ENCODE measurements around the gene SGMS2.
"Not testable (repeated sequence)": the region's sequence is repeated elsewhere in the genome, so short reads cannot be mapped to it uniquely, and the experiment has no call there.

The SGMS2 gene

DNA sequence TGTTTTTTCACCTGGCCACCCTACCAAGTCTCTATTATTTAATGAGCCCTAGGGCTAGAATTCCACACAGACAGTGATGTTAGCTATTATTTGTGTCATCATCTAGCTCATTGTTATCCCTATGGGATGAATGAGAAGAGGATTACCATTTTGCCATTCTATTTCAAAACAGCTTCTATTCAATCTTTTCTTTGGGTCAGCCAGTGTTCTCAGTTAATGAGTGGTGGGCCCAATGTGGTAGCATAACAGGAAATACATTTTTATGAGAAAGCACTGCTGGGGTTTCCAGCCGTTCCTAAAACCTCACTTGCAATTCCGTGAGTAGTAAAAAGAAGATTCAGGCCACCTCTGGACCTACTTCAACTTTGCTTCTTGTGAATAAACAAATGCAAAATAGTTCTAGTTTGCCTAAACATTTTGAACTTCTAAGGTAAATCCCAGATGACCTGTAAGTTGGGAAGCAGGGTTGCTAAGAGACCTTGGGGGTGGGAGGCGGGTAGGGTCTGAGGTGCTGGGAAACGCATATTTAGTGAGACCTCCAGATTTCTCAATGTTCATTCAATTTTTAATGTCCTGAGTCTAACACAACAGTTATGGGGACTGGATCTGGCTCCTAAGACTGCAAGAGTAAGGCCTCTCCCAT, 81.8 kb downstream of the SGMS2 start:
- DNase-seq (ENCODE audit: low spot score) (no peak), FAIRE-seq (no peak)

DNA sequence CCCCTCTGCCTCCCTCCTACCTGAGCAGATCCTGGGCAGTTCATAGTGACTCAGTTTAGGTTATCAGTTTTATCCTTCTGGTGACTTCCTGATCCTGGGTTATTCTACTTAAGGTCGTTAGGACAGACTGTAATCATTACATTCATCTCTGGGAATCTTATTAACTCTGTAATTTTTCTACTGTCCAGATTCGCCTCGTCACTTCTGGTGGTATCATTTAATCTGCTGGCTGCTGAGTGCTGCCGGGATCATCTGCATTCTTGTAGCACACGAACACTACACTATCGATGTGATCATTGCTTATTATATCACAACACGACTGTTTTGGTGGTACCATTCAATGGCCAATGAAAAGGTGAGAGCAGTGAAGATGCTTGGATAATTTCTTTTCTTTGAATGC, 83.6 kb downstream of the SGMS2 start:
- DNase-seq (ENCODE audit: low spot score) (no peak), FAIRE-seq (no peak)

DNA sequence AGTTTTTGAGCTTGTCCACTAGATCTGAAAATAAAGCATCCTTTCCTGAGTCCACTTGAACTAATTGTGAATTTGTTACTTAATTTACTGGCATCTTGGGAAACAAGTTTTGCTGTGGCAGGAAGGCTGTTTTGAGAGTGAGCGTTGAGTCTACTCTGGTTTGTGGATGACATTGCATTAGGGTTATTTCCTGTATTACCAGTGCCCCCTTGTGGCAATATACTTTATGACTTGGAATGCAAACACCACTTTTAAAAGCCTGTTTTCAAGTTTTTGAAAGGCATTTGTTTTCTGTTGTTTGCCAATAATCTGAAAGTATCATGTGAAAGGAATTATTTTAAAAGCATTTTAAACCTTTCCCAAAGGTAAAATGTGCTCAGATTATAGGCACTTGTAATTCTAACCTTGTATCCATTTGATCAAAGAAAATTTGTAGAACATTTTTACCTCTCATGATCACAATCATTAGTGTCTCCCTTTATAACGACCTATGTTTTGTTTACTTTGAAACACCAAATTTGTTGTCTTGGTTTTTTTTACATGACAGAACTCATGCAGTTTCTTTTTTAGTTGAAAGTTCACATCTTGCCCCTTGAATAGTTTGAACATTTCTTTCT, 88.7 kb downstream of the SGMS2 start:
- FAIRE-seq (peak; percentile 78), DNase-seq (ENCODE audit: low spot score) (peak; percentile 38)

DNA sequence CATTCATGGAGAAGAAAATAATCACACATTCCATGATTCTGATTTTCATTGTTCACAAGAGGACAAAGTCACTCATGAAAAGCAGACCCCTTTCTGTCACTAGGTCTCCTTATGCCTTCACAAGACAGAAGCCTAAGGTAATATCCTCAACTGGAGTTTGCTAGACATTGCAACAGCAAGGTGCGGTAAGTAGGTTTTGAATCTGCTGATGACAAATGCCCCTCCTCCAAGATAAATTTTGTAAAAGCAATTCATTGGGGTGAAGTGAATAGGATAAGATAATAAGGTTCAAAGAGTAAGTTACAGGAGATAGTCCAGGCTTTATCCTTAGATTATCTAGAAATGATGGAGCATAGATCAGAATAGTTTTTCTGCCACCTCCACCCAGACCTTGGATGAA, 90.5 kb downstream of the SGMS2 start:
- FAIRE-seq (no peak), DNase-seq (ENCODE audit: low spot score) (no peak)

DNA sequence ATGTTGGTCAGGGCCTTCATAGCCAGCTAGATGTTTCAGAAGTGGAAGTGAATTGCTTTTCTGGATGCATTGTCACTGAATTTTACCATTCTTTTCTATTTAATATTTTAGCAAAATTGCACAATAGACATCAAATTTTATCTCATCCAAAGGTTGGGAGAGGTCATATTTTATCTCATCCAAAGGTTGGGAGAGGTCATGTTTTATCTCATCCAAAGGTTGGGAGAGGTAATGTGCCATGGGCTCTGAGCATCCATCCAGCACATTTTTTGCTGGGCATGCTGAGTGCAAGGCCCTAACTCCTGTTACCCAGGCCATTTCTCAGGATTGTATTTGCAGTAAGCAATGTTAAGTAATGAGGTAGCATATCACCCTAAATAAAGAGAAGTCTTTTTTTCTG, 91.9 kb downstream of the SGMS2 start:
- FAIRE-seq, result no peak
- no peak for DNase-seq (ENCODE audit: low spot score)

DNA sequence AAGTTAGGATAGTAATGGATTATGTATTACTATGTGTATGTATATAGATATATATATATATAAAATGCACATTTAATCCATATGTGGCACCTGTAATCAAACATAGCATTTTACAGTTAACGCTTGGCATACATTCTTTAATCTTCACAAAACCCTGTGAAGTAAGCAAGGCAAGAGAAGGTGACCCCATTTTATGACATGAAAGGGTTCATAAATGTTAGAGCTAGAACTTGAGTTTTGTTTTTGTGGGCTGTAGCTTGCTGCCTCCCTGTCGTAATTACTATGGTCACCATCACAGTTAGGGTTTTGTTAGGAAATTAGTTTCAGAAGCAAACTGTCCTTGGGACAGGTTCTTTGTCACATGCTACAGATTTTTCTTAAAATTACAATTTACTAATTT, 92.8 kb downstream of the SGMS2 start:
- FAIRE-seq (no peak), DNase-seq (ENCODE audit: low spot score) (no peak)

DNA sequence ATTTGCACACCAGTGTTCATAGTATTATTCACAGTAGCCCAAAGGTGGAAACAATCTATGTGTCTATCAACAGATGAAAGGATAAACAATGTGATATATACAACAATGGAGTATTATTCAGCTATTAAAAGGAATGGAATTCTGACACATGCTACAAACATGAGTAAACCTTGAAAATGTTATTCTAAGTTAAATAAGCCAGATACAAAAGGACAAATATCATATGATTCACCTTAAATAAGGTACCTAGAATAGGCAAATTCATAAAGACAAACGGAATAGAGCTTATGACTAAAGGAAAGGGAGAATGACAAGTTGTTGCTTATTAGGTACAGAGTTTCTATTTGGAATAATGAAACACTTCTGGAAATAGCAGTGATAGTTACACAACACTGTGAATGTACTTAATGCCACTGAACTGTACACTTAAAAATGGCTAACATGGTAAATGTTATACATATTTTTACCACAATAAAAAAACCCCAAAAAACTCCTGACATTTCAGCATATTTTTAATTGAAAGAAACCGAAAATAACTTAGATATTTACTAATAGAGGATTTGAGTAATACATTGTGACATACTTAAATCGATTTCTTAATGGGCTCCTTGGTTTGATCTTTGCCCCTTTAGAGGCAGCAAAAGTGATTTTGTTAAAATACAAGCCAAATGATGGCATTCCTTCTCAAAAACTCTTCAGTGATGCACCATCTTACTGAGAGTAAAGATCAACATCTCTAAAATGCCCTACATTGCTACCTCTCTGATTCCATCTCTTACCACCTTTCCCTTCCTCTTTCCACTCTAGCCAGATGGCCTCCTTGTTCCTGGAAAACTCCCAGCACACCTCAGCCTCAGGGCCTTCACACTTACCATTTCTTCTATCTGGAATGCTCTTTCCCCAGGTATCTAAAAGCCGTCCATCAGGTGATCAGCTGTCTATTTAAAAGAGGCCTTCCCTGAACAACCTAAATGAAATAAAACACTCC, 98.0 kb downstream of the SGMS2 start:
- FAIRE-seq (no peak), DNase-seq (ENCODE audit: low spot score) (no peak)

DNA sequence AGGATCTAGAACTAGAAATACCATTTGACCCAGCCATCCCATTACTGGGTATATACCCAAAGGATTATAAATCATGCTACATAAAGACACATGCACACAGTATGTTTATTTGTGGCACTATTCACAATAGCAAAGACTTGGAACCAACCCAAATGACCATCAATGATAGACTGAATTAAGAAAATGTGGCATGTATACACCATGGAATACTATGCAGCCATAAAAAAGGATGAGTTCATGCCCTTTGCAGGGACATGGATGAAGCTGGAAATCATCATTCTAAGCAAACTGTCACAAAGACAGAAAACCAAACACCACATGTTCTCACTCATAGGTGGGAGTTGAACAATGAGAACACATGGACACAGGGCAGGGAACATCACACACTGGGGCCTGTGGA, 101.0 kb downstream of the SGMS2 start:
- not testable (repeated sequence) for FAIRE-seq; DNase-seq (ENCODE audit: low spot score)

DNA sequence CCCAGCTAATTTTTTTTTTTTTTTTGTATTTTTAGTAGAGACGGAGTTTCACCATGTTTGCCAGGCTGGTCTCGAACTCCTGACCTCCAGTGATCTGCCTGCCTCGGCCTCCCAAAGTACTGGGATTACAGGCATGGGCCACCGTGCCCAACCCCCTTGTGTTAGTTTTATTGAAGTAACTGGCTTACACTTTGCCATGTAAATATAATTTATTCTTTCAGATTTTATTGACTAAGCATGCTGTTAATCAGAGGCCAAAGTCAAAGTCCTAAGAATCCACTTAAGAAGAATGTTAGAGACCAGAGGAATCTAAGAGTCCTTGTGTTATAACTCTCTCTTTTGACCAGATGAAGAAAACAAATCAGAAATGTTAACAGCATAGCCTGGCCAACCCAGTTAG, 102.1 kb downstream of the SGMS2 start:
- DNase-seq (ENCODE audit: low spot score); FAIRE-seq: not testable (repeated sequence)

DNA sequence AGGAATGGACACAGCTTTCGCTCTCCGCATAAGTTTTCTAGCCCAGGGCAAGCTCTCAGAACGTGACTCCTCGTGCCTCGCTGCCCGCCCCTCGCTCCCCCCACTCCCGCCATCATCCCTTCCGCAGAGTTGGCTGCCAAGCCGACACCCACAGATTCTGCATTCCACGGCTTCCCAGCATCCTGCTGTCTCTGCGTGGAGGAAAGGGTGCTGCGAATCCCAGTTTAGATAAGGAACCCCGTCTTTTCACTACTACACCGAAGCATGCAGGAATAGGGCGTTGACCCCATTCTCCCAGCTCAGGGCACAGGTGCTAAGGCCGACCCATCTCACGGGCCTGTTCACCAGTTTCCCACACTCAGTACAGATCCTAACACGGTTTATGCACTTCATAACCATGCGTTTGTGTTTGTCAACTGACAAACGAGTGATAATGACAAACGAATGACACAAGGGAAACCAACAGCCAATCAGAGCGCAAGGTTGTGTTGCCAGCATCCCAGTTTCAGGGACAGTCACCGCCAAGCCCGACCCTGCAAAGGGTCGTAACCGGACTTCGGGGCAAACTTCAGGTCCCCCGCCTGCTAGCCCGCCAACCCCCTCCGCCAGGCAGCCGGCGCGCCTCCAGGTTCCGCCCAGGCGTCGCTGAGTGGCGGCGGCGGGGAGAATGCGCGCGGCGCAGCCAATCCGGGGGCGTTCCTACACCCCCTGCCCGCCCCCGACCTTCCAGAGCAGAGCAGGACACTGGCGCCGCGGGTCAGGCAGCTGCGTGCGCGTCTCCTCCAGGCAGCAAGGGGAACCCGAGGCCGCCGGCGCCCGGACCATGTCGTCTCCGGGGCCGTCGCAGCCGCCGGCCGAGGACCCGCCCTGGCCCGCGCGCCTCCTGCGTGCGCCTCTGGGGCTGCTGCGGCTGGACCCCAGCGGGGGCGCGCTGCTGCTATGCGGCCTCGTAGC, 106.4 kb downstream of the SGMS2 start, which contains the start of gene CYP2U1:
Gene CYP2U1 (plus strand): TSS at position 729 of the 954 bp plus-strand sequence. CDS start 95 bp downstream, at position 824.
- FAIRE-seq (no peak), DNase-seq (ENCODE audit: low spot score) (peak; percentile 44)

DNA sequence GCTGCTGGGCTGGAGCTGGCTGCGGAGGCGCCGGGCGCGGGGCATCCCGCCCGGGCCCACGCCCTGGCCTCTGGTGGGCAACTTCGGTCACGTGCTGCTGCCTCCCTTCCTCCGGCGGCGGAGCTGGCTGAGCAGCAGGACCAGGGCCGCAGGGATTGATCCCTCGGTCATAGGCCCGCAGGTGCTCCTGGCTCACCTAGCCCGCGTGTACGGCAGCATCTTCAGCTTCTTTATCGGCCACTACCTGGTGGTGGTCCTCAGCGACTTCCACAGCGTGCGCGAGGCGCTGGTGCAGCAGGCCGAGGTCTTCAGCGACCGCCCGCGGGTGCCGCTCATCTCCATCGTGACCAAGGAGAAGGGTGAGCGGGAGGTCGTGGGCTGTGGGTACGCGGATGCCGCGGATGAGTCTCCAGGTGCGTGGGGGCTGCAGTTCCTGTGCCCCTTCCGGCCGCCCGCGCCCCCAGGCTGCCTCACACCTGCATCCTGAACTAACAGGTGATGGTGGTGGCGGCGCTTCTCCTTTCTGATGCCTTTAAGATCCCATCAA, 107.1 kb downstream of the SGMS2 start:
- DNase-seq (ENCODE audit: low spot score) (no peak), FAIRE-seq (no peak)

DNA sequence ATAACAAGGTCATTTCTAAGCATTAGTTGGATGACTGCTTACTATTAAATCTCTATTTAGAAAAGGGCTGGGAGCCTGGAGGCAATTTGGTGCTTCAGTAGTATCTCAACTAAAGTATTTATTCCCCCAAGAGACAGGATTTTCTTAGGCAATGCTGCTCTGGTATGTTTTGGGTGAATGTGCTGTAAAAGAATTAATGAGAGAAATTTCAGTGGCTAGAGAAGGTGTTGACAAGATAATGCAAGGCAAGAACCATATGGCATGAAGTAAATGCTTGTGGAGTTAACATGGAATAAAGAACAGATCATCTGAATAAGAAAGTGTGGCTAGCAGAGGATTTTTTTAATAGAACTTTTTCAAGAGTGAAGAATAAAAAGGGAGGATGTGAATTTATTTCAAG, 110.5 kb downstream of the SGMS2 start:
- DNase-seq (ENCODE audit: low spot score) (no peak), FAIRE-seq (no peak)

DNA sequence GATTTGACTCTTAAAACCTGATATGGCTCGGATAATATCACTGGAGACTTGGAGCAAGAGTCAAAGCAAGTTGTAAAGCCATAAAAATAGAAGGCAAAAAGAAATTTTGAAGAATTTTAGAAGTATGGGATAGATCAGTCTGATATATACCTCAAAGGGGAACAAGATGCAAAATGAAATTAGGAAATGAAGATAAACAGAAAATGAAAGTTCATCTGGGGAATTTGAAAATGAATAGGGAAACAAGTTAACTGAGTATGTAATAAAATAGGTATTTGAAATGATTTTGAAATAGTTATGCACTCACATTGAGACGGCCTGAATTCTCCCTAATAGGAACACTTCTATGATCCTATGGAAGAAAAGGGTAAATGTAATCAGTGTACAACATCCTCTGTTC, 112.3 kb downstream of the SGMS2 start:
- FAIRE-seq (no peak), DNase-seq (ENCODE audit: low spot score) (no peak)

DNA sequence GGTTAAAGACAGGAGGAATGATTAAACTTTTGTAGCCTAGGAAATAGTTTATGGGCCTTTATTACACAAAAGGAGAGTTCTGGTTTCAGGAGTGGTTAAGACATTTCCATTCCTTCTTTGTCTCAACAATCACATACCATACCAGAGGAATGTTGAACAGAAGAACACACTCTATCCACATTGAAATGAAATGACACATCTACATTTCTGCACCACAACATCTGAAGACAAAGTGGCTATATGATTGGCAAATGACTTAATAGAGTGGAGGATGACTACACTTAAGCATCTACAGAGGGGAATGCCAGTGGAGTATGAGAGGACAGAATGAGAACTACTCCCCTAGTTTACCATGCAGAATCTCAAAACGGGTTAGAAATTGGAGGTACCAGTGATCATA, 114.6 kb downstream of the SGMS2 start:
- FAIRE-seq (no peak), DNase-seq (ENCODE audit: low spot score) (no peak)

DNA sequence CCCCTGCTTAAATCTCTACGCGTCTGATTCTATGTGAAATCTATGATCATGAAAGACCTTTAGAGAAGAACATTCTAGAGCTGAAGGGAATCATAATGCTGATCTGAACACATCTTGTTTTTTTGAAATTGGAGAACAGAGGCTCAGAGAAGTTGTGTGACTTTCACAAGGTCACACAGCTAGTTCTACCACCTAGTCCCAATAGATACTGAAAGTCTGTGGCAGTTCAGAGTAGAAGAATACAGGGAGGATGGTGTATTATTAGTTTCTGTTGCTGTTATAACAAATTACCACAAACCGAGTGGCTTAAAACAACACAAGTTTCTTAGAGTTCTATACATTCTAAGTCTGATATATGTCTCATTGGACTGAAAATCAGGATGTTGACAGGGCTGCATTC, 121.1 kb downstream of the SGMS2 start:
- FAIRE-seq, result no peak
- no peak for DNase-seq (ENCODE audit: low spot score)

DNA sequence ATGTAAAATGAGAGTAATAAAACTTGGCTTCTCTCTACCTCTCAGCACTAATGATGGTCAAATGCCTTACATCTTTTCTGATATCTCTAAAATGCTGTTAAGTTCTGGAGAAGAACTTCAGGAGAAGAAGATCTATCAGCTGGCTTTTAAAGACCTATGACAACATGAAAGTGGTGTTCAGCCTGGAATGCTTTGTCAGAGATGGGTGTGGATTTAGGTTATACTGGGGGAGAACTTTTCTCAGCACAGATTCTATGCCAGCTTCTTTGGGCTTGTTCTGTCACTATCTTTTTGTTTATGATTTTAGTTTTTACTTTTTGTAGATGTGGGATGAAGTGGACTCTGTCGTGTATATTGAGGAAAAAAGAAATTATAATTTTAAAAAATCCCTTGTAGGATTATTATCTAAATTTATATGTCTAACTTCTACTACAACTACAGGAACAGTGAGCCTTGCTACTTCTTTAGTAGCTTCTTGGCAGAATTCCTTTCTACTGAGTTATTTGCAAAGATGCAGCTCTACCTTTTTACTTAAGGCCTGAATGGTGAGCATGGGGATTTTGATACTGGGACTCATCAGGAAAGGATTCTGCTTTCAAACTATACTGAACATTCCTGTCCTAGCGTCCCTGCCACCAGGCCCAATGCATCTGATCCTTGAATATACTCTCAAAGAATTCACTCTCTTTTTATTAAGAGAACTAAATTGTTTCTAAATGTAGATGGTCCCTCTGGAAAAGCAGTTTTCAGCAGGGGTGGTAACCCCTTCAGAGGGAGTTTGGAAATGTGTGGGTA, 126.2 kb downstream of the SGMS2 start:
- DNase-seq (ENCODE audit: low spot score) (no peak), FAIRE-seq (no peak)

DNA sequence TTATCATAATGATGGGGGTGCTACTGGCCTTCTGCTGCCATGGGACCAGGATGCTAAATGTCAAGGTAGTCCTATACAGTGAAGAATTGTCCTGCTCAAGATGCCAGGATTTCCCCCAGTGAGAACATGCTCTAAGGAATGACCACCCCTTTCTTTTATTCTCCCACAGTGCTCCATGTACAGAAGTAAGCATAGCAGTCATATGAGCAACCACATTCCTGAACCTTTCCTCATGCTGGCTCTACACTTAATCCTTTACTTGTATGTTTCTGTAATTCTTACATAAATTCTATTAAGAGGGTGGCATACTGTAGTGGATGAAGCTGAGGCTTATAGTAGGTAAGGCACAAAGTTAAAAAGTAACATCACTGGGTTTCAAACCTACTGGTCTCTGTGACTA, 126.8 kb downstream of the SGMS2 start:
- DNase-seq (ENCODE audit: low spot score) (peak; percentile 6), FAIRE-seq (no peak)

DNA sequence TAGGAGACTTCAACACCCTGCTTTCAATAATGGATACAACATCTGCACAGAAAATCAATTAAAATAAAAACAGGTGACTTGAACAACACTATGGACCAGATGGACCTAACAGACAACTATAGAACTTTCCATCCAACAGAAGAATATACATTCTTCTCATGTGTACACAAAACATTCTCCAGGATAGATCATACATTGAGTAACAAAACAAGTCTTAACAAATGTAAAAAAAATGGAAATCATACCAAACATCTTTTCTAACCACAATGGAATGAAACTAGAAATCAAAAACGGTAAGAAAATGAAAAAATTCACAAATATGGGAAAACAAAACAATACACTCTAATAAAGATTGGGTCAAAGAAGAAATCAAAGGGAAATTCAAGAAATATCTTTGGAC, 131.3 kb downstream of the SGMS2 start:
- no peak for DNase-seq (ENCODE audit: low spot score)

More for the DNA sequence above, 131.3 kb downstream of the SGMS2 start:
- FAIRE-seq, result no peak
